Keratinocyte (primary cell): ENCODE results near the gene ZNF503. TPM values are rescaled to one million over a fixed set of nuclear protein-coding genes. Genes with fewer than 3 reads are reported as not detected.

ENCODE experiments used
- DNase-seq: peaks from one replicate; pipeline ENCODE4 v3.0.0-alpha.2; 2011; ENCODE audit warnings: low read depth, missing footprints, low spot score
- FAIRE-seq: peaks from 2 replicates; lab custom pipeline; 2011; peaks lifted over from hg19 to GRCh38; lab: Jason Lieb, UNC
- H2AFZ ChIP-seq: 2 replicates; pipeline ENCODE4 v1.6.0; 2012; ENCODE audit warnings: low read length, control low read depth, inconsistent platforms; ENCODE audit not compliant: control insufficient read depth
- H3K27ac ChIP-seq: 2 replicates; pipeline ENCODE4 v1.5.1; 2011; ENCODE audit warnings: low read length; ENCODE audit not compliant: control insufficient read depth, insufficient read depth
- H3K27me3 ChIP-seq: 3 replicates; pipeline ENCODE4 v1.6.0; 2011; ENCODE audit warnings: low read length; ENCODE audit not compliant: control insufficient read depth, insufficient read depth; ENCODE audit errors: extremely low read depth
- H3K36me3 ChIP-seq, 2 experiments: 2 replicates in 1 of 2; 3 replicates in 1 of 2; pipeline ENCODE4 v1.5.1; 2011; ENCODE audit warnings: low read length in 2 of 2, mild to moderate bottlenecking in 1 of 2; ENCODE audit not compliant: control insufficient read depth in 2 of 2, insufficient read depth in 2 of 2; ENCODE audit errors: extremely low read depth in 1 of 2
- H3K4me1 ChIP-seq: 3 replicates; pipeline ENCODE4 v1.5.1; 2011; ENCODE audit warnings: low read length; ENCODE audit not compliant: control insufficient read depth, insufficient read depth; ENCODE audit errors: extremely low read depth
- H3K4me2 ChIP-seq: 3 replicates; pipeline ENCODE4 v1.6.0; 2011; ENCODE audit warnings: low read depth, low read length; ENCODE audit not compliant: control insufficient read depth, insufficient read depth; ENCODE audit errors: extremely low read depth
- H3K4me3 ChIP-seq, 3 experiments: fragments of 200-600 bp in 1 of 3; sonication (generic) in 1 of 3; 2 replicates in 2 of 3; 3 replicates in 1 of 3; pipeline ENCODE4 v1.5.1; 2011 to 2016; ENCODE audit warnings: low read length in 3 of 3, mild to moderate bottlenecking in 3 of 3, control low read depth in 2 of 3, inconsistent platforms in 1 of 3, low read depth in 1 of 3, mixed read lengths in 1 of 3, mixed run types in 1 of 3, moderate library complexity in 1 of 3; ENCODE audit not compliant: control insufficient read depth in 2 of 3, insufficient read depth in 2 of 3; ENCODE audit errors: extremely low read depth in 1 of 3
- H3K79me2 ChIP-seq: 2 replicates; pipeline ENCODE4 v1.6.0; 2012; ENCODE audit warnings: low read length; ENCODE audit not compliant: control insufficient read depth, insufficient read depth
- H3K9ac ChIP-seq: 3 replicates; pipeline ENCODE4 v1.6.0; 2011; ENCODE audit warnings: low read length; ENCODE audit not compliant: control insufficient read depth, insufficient read depth; ENCODE audit errors: extremely low read depth
- H3K9me1 ChIP-seq: 3 replicates; pipeline ENCODE4 v1.6.0; 2011; ENCODE audit warnings: low read length; ENCODE audit not compliant: control insufficient read depth, insufficient read depth; ENCODE audit errors: extremely low read depth
- H3K9me3 ChIP-seq: 2 replicates; pipeline ENCODE4 v1.5.1; 2012; ENCODE audit warnings: low read depth, low read length; ENCODE audit not compliant: control insufficient read depth
- H4K20me1 ChIP-seq: 3 replicates; pipeline ENCODE4 v1.6.0; 2011; ENCODE audit warnings: low read length; ENCODE audit not compliant: control insufficient read depth, insufficient read depth; ENCODE audit errors: extremely low read depth
- CTCF ChIP-seq, 3 experiments: IDR thresholded peaks in 1 of 3; conservative IDR thresholded peaks in 1 of 3; optimal IDR thresholded peaks in 1 of 3; 2 replicates in 2 of 3; 3 replicates in 1 of 3; pipeline versions ENCODE3 to v1.5.1; 2011; ENCODE audit warnings: low read length in 3 of 3, mild to moderate bottlenecking in 3 of 3, moderate library complexity in 2 of 3, control low read depth in 1 of 3, inconsistent platforms in 1 of 3; ENCODE audit not compliant: insufficient read depth in 2 of 3; ENCODE audit errors: extremely low read depth in 1 of 3
- EZH2 ChIP-seq: IDR thresholded peaks from one replicate; pipeline ENCODE4 v1.6.1; 2012; ENCODE audit warnings: inconsistent platforms, mild to moderate bottlenecking, low read length, moderate library complexity
- dilution Hi-C: fragments of 300-500 bp; cut with MboI; formaldehyde crosslinking; loops from one replicate; pipeline ENCODE4 v1.7.0; 2020; ENCODE audit warnings: low sequenced_read_pairs; ENCODE audit not compliant: extremely low pct_ligation_motif_present
- polyA plus RNA-seq, 5 experiments: library from polyadenylated mRNA; depleted of rRNA in 3 of 5; stranded (reverse) in 3 of 5; stranded (forward) in 1 of 5; unstranded in 1 of 5; fragments of >200 nt; gene quantifications; 1 replicate in 1 of 5; 2 replicates in 3 of 5; 3 replicates in 1 of 5; pipeline versions ENCODE4 v1.2.1 to v1.2.3, GENCODE V29; 2011 to 2012; ENCODE audit warnings: missing spikeins in 2 of 5, low read depth in 1 of 5, low replicate concordance in 1 of 5

ZNF503 gene
- polyA plus RNA-seq, 1 donor (not counting 4 experiments of a cell fraction or from before 2014, with no cell fraction given) = 1.5 TPM

- dilution Hi-C loops = no loop called here
These were observed 48.4 kb downstream of the ZNF503 start for GRCh38 chr10:75353183-75353582.

GRCh38 chr10:75352650-75353049 lies 48.9 kb downstream of the ZNF503 start:
- dilution Hi-C loops = no loop called here
- Histone ChIP-seq H3K27me3 (no peaks in the 10 kb centered on the region), H2AFZ (no peak overlapping the region), H3K4me1 (peaks cover 8% of the 10 kb centered on the region), H3K9me3 (peaks cover 2% of the 10 kb centered on the region), H3K79me2 (no peaks in the 10 kb centered on the region), H3K27ac (no peak overlapping the region), H3K9ac (no peak overlapping the region), H3K9me1 (no peaks in the 10 kb centered on the region), H4K20me1 (no peaks in the 10 kb centered on the region), H3K4me2 (no peak overlapping the region), H3K4me3 (no peak overlapping the region), H3K36me3 (no peaks in the 10 kb centered on the region)
- DNase-seq = no peak
- no peak for TF ChIP-seq EZH2
- no peak for TF ChIP-seq CTCF (optimal IDR thresholded peaks at IDR 0.05 in 1 of 3, IDR thresholded peaks at IDR 0.05 in 1 of 3, conservative IDR thresholded peaks at IDR 0.05 in 1 of 3; ENCODE audit: extremely low read depth in 1 of 3, insufficient read depth in 2 of 3, low read length in 3 of 3)
- no peak for FAIRE-seq

More at GRCh38 chr10:75353183-75353582, 48.4 kb downstream of the ZNF503 start:
- Histone ChIP-seq H3K27ac (no peak overlapping the region), H3K4me1 (peaks cover 12% of the 10 kb centered on the region), H3K9me1 (no peaks in the 10 kb centered on the region), H3K79me2 (no peaks in the 10 kb centered on the region), H4K20me1 (no peaks in the 10 kb centered on the region), H3K36me3 (no peaks in the 10 kb centered on the region), H3K4me2 (no peak overlapping the region), H3K4me3 (no peak overlapping the region), H3K27me3 (no peaks in the 10 kb centered on the region), H3K9me3 (peaks cover 2% of the 10 kb centered on the region), H2AFZ (no peak overlapping the region), H3K9ac (no peak overlapping the region)
- TF ChIP-seq EZH2 = no peak
- no peak for TF ChIP-seq CTCF (optimal IDR thresholded peaks at IDR 0.05 in 1 of 3, IDR thresholded peaks at IDR 0.05 in 1 of 3, conservative IDR thresholded peaks at IDR 0.05 in 1 of 3; ENCODE audit: extremely low read depth in 1 of 3, insufficient read depth in 2 of 3, low read length in 3 of 3)
- no peak for DNase-seq
- no peak for FAIRE-seq
